ENCODE data around the gene C1orf185. TPM values are rescaled to one million over a fixed set of nuclear protein-coding genes. Genes with fewer than 3 reads are reported as not detected.

Gene C1orf185
- polyA plus RNA-seq, 1 donor (not counting 4 experiments of a cell fraction or from before 2014, with no cell fraction given), result not detected

- H3K9me3 ChIP-seq (ENCODE audit: control insufficient read depth, low read depth, low read length), result no peaks in the 10 kb centered on the region
- no peaks in the 10 kb centered on the region for H3K27me3 ChIP-seq (ENCODE audit: control insufficient read depth, extremely low read depth, insufficient read depth, low read length)
- no peaks in the 10 kb centered on the region for H4K20me1 ChIP-seq (ENCODE audit: control insufficient read depth, extremely low read depth, insufficient read depth, low read length)
- DNase-seq (ENCODE audit: low read depth, low spot score), result no peak
- no peak overlapping the region for H3K4me3 ChIP-seq (ENCODE audit: control insufficient read depth in 2 of 3, extremely low read depth in 1 of 3, insufficient read depth in 2 of 3, low read depth in 1 of 3, low read length in 3 of 3)
- dilution Hi-C loops (cut with MboI; ENCODE audit: extremely low pct_ligation_motif_present, low sequenced_read_pairs), result no loop called here
- H3K36me3 ChIP-seq (ENCODE audit: control insufficient read depth in 2 of 2, extremely low read depth in 1 of 2, insufficient read depth in 2 of 2, low read length in 2 of 2), result no peaks in the 10 kb centered on the region
- no peaks in the 10 kb centered on the region for H3K79me2 ChIP-seq (ENCODE audit: control insufficient read depth, insufficient read depth, low read length)
- H3K9me1 ChIP-seq (ENCODE audit: control insufficient read depth, extremely low read depth, insufficient read depth, low read length), result no peaks in the 10 kb centered on the region
- no peak for FAIRE-seq
- TF ChIP-seq EZH2 (IDR thresholded peaks at IDR 0.05; ENCODE audit: low read length) (no peak), CTCF (optimal IDR thresholded peaks at IDR 0.05 in 1 of 3, IDR thresholded peaks at IDR 0.05 in 1 of 3, conservative IDR thresholded peaks at IDR 0.05 in 1 of 3; ENCODE audit: extremely low read depth in 1 of 3, insufficient read depth in 2 of 3, low read length in 3 of 3) (no peak)
- H2AFZ ChIP-seq (ENCODE audit: control insufficient read depth, low read length), result no peak overlapping the region
- no peak overlapping the region for H3K4me2 ChIP-seq (ENCODE audit: control insufficient read depth, extremely low read depth, insufficient read depth, low read depth, low read length)
- no peak overlapping the region for H3K27ac ChIP-seq (ENCODE audit: control insufficient read depth, insufficient read depth, low read length)
- H3K4me1 ChIP-seq (ENCODE audit: control insufficient read depth, extremely low read depth, insufficient read depth, low read length), result no peaks in the 10 kb centered on the region
- H3K9ac ChIP-seq (ENCODE audit: control insufficient read depth, extremely low read depth, insufficient read depth, low read length), result no peak overlapping the region
These were observed 68.3 kb downstream of the C1orf185 start for GRCh38 chr1:51170342-51170741.

- no peaks in the 10 kb centered on the region for H3K4me1 ChIP-seq (ENCODE audit: control insufficient read depth, extremely low read depth, insufficient read depth, low read length)
- no peaks in the 10 kb centered on the region for H4K20me1 ChIP-seq (ENCODE audit: control insufficient read depth, extremely low read depth, insufficient read depth, low read length)
- dilution Hi-C loops (cut with MboI; ENCODE audit: extremely low pct_ligation_motif_present, low sequenced_read_pairs), result no loop called here
- no peaks in the 10 kb centered on the region for H3K79me2 ChIP-seq (ENCODE audit: control insufficient read depth, insufficient read depth, low read length)
- H3K27me3 ChIP-seq (ENCODE audit: control insufficient read depth, extremely low read depth, insufficient read depth, low read length), result no peaks in the 10 kb centered on the region
- H3K9ac ChIP-seq (ENCODE audit: control insufficient read depth, extremely low read depth, insufficient read depth, low read length), result no peak overlapping the region
- no peak overlapping the region for H2AFZ ChIP-seq (ENCODE audit: control insufficient read depth, low read length)
- no peaks in the 10 kb centered on the region for H3K9me3 ChIP-seq (ENCODE audit: control insufficient read depth, low read depth, low read length)
- no peak for TF ChIP-seq EZH2 (IDR thresholded peaks at IDR 0.05; ENCODE audit: low read length)
- no peak for TF ChIP-seq CTCF (optimal IDR thresholded peaks at IDR 0.05 in 1 of 3, IDR thresholded peaks at IDR 0.05 in 1 of 3, conservative IDR thresholded peaks at IDR 0.05 in 1 of 3; ENCODE audit: extremely low read depth in 1 of 3, insufficient read depth in 2 of 3, low read length in 3 of 3)
- H3K9me1 ChIP-seq (ENCODE audit: control insufficient read depth, extremely low read depth, insufficient read depth, low read length), result no peaks in the 10 kb centered on the region
- FAIRE-seq (no peak), DNase-seq (ENCODE audit: low read depth, low spot score) (no peak)
- H3K27ac ChIP-seq (ENCODE audit: control insufficient read depth, insufficient read depth, low read length), result no peak overlapping the region
- no peak overlapping the region for H3K4me2 ChIP-seq (ENCODE audit: control insufficient read depth, extremely low read depth, insufficient read depth, low read depth, low read length)
- H3K4me3 ChIP-seq (ENCODE audit: control insufficient read depth in 2 of 3, extremely low read depth in 1 of 3, insufficient read depth in 2 of 3, low read depth in 1 of 3, low read length in 3 of 3), result no peak overlapping the region
- H3K36me3 ChIP-seq (ENCODE audit: control insufficient read depth in 2 of 2, extremely low read depth in 1 of 2, insufficient read depth in 2 of 2, low read length in 2 of 2), result no peaks in the 10 kb centered on the region
These were observed 70.8 kb downstream of the C1orf185 start for GRCh38 chr1:51172811-51173210.
